Mesenchymal stem cell (in vitro differentiated cells and primary cell): ENCODE measurements around the gene STRBP.
A peak's percentile ranks its signal among the peaks of the same experiment; 100 is the strongest.

Experiments used
- DNase-seq: peaks from one replicate; pipeline ENCODE4 v3.0.0-alpha.2; 2013
- H2AFZ ChIP-seq: one replicate; pipeline ENCODE4 v1.6.1; 2013; ENCODE audit warnings: low read depth, mild to moderate bottlenecking, control low read depth, inconsistent platforms, low read length, moderate library complexity
- H2AK5ac ChIP-seq: 2 replicates; pipeline ENCODE4 v1.6.1; 2013; ENCODE audit warnings: low read length, moderate library complexity, mild to moderate bottlenecking, inconsistent platforms; ENCODE audit not compliant: severe bottlenecking
- H2BK120ac ChIP-seq: one replicate; pipeline ENCODE4 v1.6.1; 2013; ENCODE audit warnings: low read depth, mild to moderate bottlenecking, inconsistent platforms, low read length, moderate library complexity
- H2BK12ac ChIP-seq, 2 experiments: one replicate each; pipeline ENCODE4 v1.6.1; 2013; ENCODE audit warnings: inconsistent platforms in 2 of 2, low read length in 2 of 2, mild to moderate bottlenecking in 2 of 2, moderate library complexity in 2 of 2, control low read depth in 1 of 2
- H2BK15ac ChIP-seq: one replicate; pipeline ENCODE4 v1.6.1; 2013; ENCODE audit warnings: mild to moderate bottlenecking, low read depth, inconsistent platforms; ENCODE audit not compliant: poor library complexity, severe bottlenecking
- H2BK5ac ChIP-seq: 2 replicates; pipeline ENCODE4 v1.6.1; 2013; ENCODE audit warnings: low read depth, mild to moderate bottlenecking, low read length, control low read depth, inconsistent platforms; ENCODE audit not compliant: poor library complexity, severe bottlenecking
- H3K14ac ChIP-seq, 2 experiments: one replicate each; pipeline ENCODE4 v1.6.1; 2013; ENCODE audit warnings: inconsistent platforms in 2 of 2, low read length in 2 of 2, control low read depth in 1 of 2, mild to moderate bottlenecking in 1 of 2, moderate library complexity in 1 of 2
- H3K18ac ChIP-seq, 2 experiments: one replicate each; pipeline ENCODE4 v1.6.1; 2013; ENCODE audit warnings: inconsistent platforms in 2 of 2, low read length in 2 of 2, control low read depth in 1 of 2, low read depth in 1 of 2, mild to moderate bottlenecking in 1 of 2
- H3K23ac ChIP-seq, 2 experiments: one replicate each; pipeline ENCODE4 v1.6.1; 2013; ENCODE audit warnings: inconsistent platforms in 2 of 2, low read length in 2 of 2, mild to moderate bottlenecking in 2 of 2, moderate library complexity in 2 of 2, control low read depth in 1 of 2
- H3K27ac ChIP-seq: 2 replicates; pipeline ENCODE4 v1.5.1; 2013; ENCODE audit warnings: mild to moderate bottlenecking, moderate library complexity, low read length, control low read depth, inconsistent platforms; ENCODE audit not compliant: poor library complexity, severe bottlenecking
- H3K27me3 ChIP-seq, 2 experiments: 2 replicates each; pipeline versions ENCODE4 v1.6.1 to v1.7.0; 2013; ENCODE audit warnings: low read length in 2 of 2, mild to moderate bottlenecking in 2 of 2, moderate library complexity in 2 of 2, control low read depth in 1 of 2, inconsistent platforms in 1 of 2; ENCODE audit not compliant: control insufficient read depth in 1 of 2, insufficient read depth in 1 of 2
- H3K36me3 ChIP-seq, 2 experiments: 2 replicates each; pipeline versions ENCODE4 v1.6.1 to v1.7.0; 2013; ENCODE audit warnings: low read length in 2 of 2, control low read depth in 1 of 2, inconsistent platforms in 1 of 2, low read depth in 1 of 2, mild to moderate bottlenecking in 1 of 2; ENCODE audit not compliant: insufficient read depth in 2 of 2, control insufficient read depth in 1 of 2
- H3K4ac ChIP-seq, 2 experiments: one replicate each; pipeline ENCODE4 v1.6.1; 2013; ENCODE audit warnings: inconsistent platforms in 2 of 2, low read length in 2 of 2, mild to moderate bottlenecking in 2 of 2, moderate library complexity in 2 of 2, control low read depth in 1 of 2, low read depth in 1 of 2
- H3K4me1 ChIP-seq: 2 replicates; pipeline ENCODE4 v1.6.1; 2013; ENCODE audit warnings: low read depth, low read length, control low read depth; ENCODE audit not compliant: control insufficient read depth, insufficient read depth
- H3K4me2 ChIP-seq: 2 replicates; pipeline ENCODE4 v1.6.1; 2013; ENCODE audit warnings: low read length, mild to moderate bottlenecking, inconsistent platforms; ENCODE audit not compliant: poor library complexity, severe bottlenecking
- H3K4me3 ChIP-seq, 2 experiments: 2 replicates each; pipeline versions ENCODE4 v1.5.1 to v1.7.0; 2013; ENCODE audit warnings: low read length in 2 of 2, mild to moderate bottlenecking in 2 of 2, control low read depth in 1 of 2, low read depth in 1 of 2; ENCODE audit not compliant: insufficient read depth in 1 of 2
- H3K79me1 ChIP-seq: replicated peaks from 2 replicates; pipeline ENCODE4 v1.6.1; 2013; ENCODE audit warnings: mild to moderate bottlenecking, control low read depth, low read length, inconsistent platforms; ENCODE audit not compliant: poor library complexity, severe bottlenecking
- H3K9ac ChIP-seq: 2 replicates; pipeline ENCODE4 v1.7.0; 2013; ENCODE audit warnings: mild to moderate bottlenecking, low read length, moderate library complexity
- H3K9me3 ChIP-seq: 2 replicates; pipeline ENCODE4 v1.7.0; 2013; ENCODE audit warnings: mild to moderate bottlenecking, low read length; ENCODE audit not compliant: control insufficient read depth
- H4K8ac ChIP-seq: one replicate; pipeline ENCODE4 v1.6.1; 2013; ENCODE audit warnings: inconsistent platforms, mild to moderate bottlenecking, low read length, moderate library complexity
- H4K91ac ChIP-seq: one replicate; pipeline ENCODE4 v1.6.1; 2013; ENCODE audit warnings: mild to moderate bottlenecking, low read length, inconsistent platforms
- WGBS: methylation state at CpG from one replicate; pipeline ENCODE4 v1.1.7; 2013; ENCODE audit warnings: mixed read lengths; 5-methylcytosine and 5-hydroxymethylcytosine counted together

Gene STRBP

GRCh38 chr9:123080444-123080843 lies 187.9 kb downstream of the STRBP start:
- H3K4ac ChIP-seq: no peak overlapping the region
- no peaks in the 10 kb centered on the region for H3K27me3 ChIP-seq
- no peak overlapping the region for H2BK120ac ChIP-seq
- no peak overlapping the region for H3K14ac ChIP-seq
- no peak overlapping the region for H2BK12ac ChIP-seq
- no peak overlapping the region for H3K18ac ChIP-seq
- WGBS: 100% methylated on average over 3 of the region's 3 CpGs
- peaks cover 17 to 85% of the 10 kb centered on the region in 2 experiments for H3K36me3 ChIP-seq
- no peaks in the 10 kb centered on the region for H3K9me3 ChIP-seq
- no peak overlapping the region for H4K8ac ChIP-seq
- no peak overlapping the region for H2BK15ac ChIP-seq
- no peak overlapping the region for H3K4me3 ChIP-seq
- H3K9ac ChIP-seq: no peak overlapping the region
- H2AK5ac ChIP-seq: no peak overlapping the region
- no peak overlapping the region for H2BK5ac ChIP-seq
- peaks cover 8% of the 10 kb centered on the region for H3K79me1 ChIP-seq
- no peak overlapping the region for H2AFZ ChIP-seq
- H3K23ac ChIP-seq: no peak overlapping the region
- H4K91ac ChIP-seq: no peak overlapping the region
- no peak overlapping the region for H3K4me2 ChIP-seq
- no peak overlapping the region for H3K27ac ChIP-seq
- H3K4me1 ChIP-seq: peaks cover 2% of the 10 kb centered on the region
- DNase-seq: no peak

GRCh38 chr9:123074628-123075027 lies 193.8 kb downstream of the STRBP start:
- DNase-seq: no peak
- H3K79me1 ChIP-seq: peaks cover 9% of the 10 kb centered on the region
- H2AK5ac ChIP-seq: peak overlapping the region; percentile 56
- no peak overlapping the region for H3K4me2 ChIP-seq
- 97% methylated on average over 1 of the region's 3 CpGs for WGBS
- no peak overlapping the region for H4K91ac ChIP-seq
- no peak overlapping the region for H3K18ac ChIP-seq
- H3K4me3 ChIP-seq: no peak overlapping the region
- H3K9me3 ChIP-seq: no peaks in the 10 kb centered on the region
- no peak overlapping the region for H4K8ac ChIP-seq
- H2BK12ac ChIP-seq: no peak overlapping the region
- H3K4ac ChIP-seq: no peak overlapping the region
- no peak overlapping the region for H2BK15ac ChIP-seq
- H2BK5ac ChIP-seq: no peak overlapping the region
- peak overlapping the region; percentile 34 for H2BK120ac ChIP-seq
- peaks cover 8 to 77% of the 10 kb centered on the region in 2 experiments for H3K36me3 ChIP-seq
- H2AFZ ChIP-seq: no peak overlapping the region
- H3K14ac ChIP-seq: no peak overlapping the region
- no peaks in the 10 kb centered on the region for H3K27me3 ChIP-seq
- no peak overlapping the region for H3K27ac ChIP-seq
- no peaks in the 10 kb centered on the region for H3K4me1 ChIP-seq
- no peak overlapping the region for H3K23ac ChIP-seq
- H3K9ac ChIP-seq: peak overlapping the region; percentile 56

- peaks cover 3 to 74% of the 10 kb centered on the region in 2 experiments for H3K36me3 ChIP-seq
- no peaks in the 10 kb centered on the region for H3K9me3 ChIP-seq
- peak overlapping the region; percentile 8 for H3K4me2 ChIP-seq
- H2BK120ac ChIP-seq: no peak overlapping the region
- no peak overlapping the region for H3K14ac ChIP-seq
- peak; percentile 56 for DNase-seq
- no peak overlapping the region for H2BK15ac ChIP-seq
- no peak overlapping the region for H2BK5ac ChIP-seq
- H4K8ac ChIP-seq: no peak overlapping the region
- peak overlapping the region; percentile 41 for H3K27ac ChIP-seq
- no peak overlapping the region for H2BK12ac ChIP-seq
- H3K4me1 ChIP-seq: peaks cover 1% of the 10 kb centered on the region
- H3K18ac ChIP-seq: no peak overlapping the region
- H3K4ac ChIP-seq: no peak overlapping the region
- H3K4me3 ChIP-seq: peak overlapping the region in 1 of 2 experiments; percentile 61
- no peaks in the 10 kb centered on the region for H3K27me3 ChIP-seq
- no peak overlapping the region for H3K23ac ChIP-seq
- H3K9ac ChIP-seq: peak overlapping the region; percentile 56
- no peak overlapping the region for H4K91ac ChIP-seq
- peaks cover 10% of the 10 kb centered on the region for H3K79me1 ChIP-seq
- WGBS: 33% methylated on average over 1 of the region's 1 CpG
- no peak overlapping the region for H2AK5ac ChIP-seq
- H2AFZ ChIP-seq: no peak overlapping the region
Measured at GRCh38 chr9:123073991-123074422, 194.4 kb downstream of the STRBP start.

- 76% methylated on average over 3 of the region's 5 CpGs for WGBS
- peaks cover 7% of the 10 kb centered on the region for H3K79me1 ChIP-seq
- H3K36me3 ChIP-seq: peaks cover under 1 to 68% of the 10 kb centered on the region in 2 experiments
- no peak overlapping the region for H2AFZ ChIP-seq
- no peak overlapping the region for H2BK5ac ChIP-seq
- no peak overlapping the region for H3K27ac ChIP-seq
- no peak overlapping the region for H2BK12ac ChIP-seq
- H3K18ac ChIP-seq: peak overlapping the region in 1 of 2 experiments; percentile 70
- peak overlapping the region in 1 of 2 experiments; percentile 61 for H3K4me3 ChIP-seq
- peaks cover 1% of the 10 kb centered on the region for H3K4me1 ChIP-seq
- H3K23ac ChIP-seq: no peak overlapping the region
- H3K4ac ChIP-seq: no peak overlapping the region
- no peak overlapping the region for H2BK15ac ChIP-seq
- H3K9me3 ChIP-seq: no peaks in the 10 kb centered on the region
- no peak overlapping the region for H3K14ac ChIP-seq
- H2AK5ac ChIP-seq: no peak overlapping the region
- no peak overlapping the region for H3K4me2 ChIP-seq
- no peaks in the 10 kb centered on the region for H3K27me3 ChIP-seq
- no peak for DNase-seq
- peak overlapping the region; percentile 56 for H3K9ac ChIP-seq
- H4K91ac ChIP-seq: no peak overlapping the region
- no peak overlapping the region for H2BK120ac ChIP-seq
- no peak overlapping the region for H4K8ac ChIP-seq
Measured at GRCh38 chr9:123073441-123073840, 194.9 kb downstream of the STRBP start.
